ENCODE data around the gene SPHK2.
"Not testable (repeated sequence)": the region's sequence is repeated elsewhere in the genome, so short reads cannot be mapped to it uniquely, and the experiment has no call there.

SPHK2 gene

DNA sequence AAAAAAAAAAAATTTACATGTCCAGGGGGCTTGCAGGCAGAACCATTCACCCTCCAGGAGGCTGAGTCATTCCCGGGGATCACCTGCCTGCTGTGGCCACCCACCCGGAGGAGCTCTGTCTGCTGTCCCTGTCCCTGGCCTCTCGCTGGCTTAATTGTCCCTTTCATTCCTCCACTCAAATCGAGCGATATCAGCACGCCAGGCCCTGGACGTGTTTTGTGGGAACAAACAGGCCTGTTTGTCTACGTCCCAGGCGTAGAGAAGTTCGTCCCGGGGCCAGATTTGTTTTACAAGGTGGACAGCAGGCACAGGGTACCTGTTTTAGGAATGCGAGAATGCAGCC lies 46.2 kb upstream of the SPHK2 start:
- Histone ChIP-seq H3K36me3 (ENCODE audit: insufficient read depth, low read length) (no peaks in the 10 kb centered on the region), H4K20me1 (ENCODE audit: insufficient read depth, low read length) (no peaks in the 10 kb centered on the region), H3K27ac (ENCODE audit: low read length) (no peak overlapping the region), H3K27me3 (ENCODE audit: insufficient read depth, low read length, poor library complexity) (peaks cover 2% of the 10 kb centered on the region), H3K4me2 (ENCODE audit: insufficient read depth, low read length) (no peak overlapping the region), H2AFZ (ENCODE audit: low read depth, low read length) (no peak overlapping the region), H3K4me3 (ENCODE audit: low read depth in 1 of 2, low read length in 2 of 2) (no peak overlapping the region), H3K4me1 (ENCODE audit: insufficient read depth, low read length) (no peaks in the 10 kb centered on the region), H3K79me2 (ENCODE audit: insufficient read depth, low read length) (no peaks in the 10 kb centered on the region), H3K9ac (ENCODE audit: low read depth, low read length) (no peak overlapping the region), H3K9me3 (ENCODE audit: insufficient read depth, low read length, severe bottlenecking) (no peaks in the 10 kb centered on the region)
- ATAC-seq (ENCODE audit: insufficient read depth, low read depth) (no peak), DNase-seq (no peak)
- TF ChIP-seq EZH2 (IDR thresholded peaks at IDR 0.05; ENCODE audit: borderline replicate concordance, low read depth, low read length, severe bottlenecking), result no peak
- TF ChIP-seq, protein P1, sequence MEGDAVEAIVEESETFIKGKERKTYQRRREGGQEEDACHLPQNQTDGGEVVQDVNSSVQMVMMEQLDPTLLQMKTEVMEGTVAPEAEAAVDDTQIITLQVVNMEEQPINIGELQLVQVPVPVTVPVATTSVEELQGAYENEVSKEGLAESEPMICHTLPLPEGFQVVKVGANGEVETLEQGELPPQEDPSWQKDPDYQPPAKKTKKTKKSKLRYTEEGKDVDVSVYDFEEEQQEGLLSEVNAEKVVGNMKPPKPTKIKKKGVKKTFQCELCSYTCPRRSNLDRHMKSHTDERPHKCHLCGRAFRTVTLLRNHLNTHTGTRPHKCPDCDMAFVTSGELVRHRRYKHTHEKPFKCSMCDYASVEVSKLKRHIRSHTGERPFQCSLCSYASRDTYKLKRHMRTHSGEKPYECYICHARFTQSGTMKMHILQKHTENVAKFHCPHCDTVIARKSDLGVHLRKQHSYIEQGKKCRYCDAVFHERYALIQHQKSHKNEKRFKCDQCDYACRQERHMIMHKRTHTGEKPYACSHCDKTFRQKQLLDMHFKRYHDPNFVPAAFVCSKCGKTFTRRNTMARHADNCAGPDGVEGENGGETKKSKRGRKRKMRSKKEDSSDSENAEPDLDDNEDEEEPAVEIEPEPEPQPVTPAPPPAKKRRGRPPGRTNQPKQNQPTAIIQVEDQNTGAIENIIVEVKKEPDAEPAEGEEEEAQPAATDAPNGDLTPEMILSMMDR (IDR thresholded peaks at IDR 0.05; ENCODE audit: borderline replicate concordance, extremely low read depth, low read length, poor library complexity, severe bottlenecking), result no peak

DNA sequence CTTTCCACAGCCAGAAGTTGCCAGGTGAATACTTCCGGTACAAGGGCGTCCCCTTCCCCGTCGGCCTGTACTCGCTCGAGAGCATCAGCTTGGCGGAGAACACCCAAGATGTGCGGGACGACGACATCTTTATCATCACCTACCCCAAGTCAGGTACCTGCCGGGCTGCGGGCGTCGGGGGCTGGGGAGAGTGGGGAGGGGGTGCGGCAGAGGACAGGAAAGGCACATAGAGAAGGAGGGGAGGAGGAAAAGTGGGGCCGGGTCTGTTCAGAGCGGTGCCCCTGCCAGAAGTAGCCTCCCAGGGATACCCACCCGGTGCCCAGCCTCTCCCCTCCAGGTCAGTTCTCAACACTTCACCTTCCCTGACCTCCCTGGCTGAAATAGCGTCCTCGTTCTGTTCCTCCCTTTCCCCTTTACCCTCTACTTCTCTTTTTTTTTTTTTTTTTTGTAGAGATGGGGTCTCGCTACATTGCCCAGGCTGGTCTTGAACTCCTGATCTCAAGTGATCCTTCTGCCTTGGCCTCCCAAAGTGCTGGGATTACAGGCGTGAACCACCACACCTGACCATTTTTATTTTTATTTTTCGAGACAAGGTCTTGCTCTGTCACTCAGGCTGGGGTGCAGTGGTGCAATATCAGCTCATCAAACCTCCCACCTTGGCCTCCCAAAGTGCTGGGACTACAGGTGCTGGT lies 43.2 kb upstream of the SPHK2 start:
- no peak overlapping the region for H3K27ac ChIP-seq (ENCODE audit: low read length)
- H3K4me1 ChIP-seq (ENCODE audit: insufficient read depth, low read length), result no peaks in the 10 kb centered on the region

GRCh38 chr19:48577908-48578307 lies 41.4 kb upstream of the SPHK2 start:
- H3K9me3 ChIP-seq (ENCODE audit: insufficient read depth, low read length, severe bottlenecking); DNase-seq; H3K4me2 ChIP-seq (ENCODE audit: insufficient read depth, low read length); H3K36me3 ChIP-seq (ENCODE audit: insufficient read depth, low read length); H3K4me1 ChIP-seq (ENCODE audit: insufficient read depth, low read length); H3K27ac ChIP-seq (ENCODE audit: low read length); H4K20me1 ChIP-seq (ENCODE audit: insufficient read depth, low read length); ATAC-seq (ENCODE audit: insufficient read depth, low read depth); H3K4me3 ChIP-seq (ENCODE audit: low read depth in 1 of 2, low read length in 2 of 2); H3K79me2 ChIP-seq (ENCODE audit: insufficient read depth, low read length); H3K27me3 ChIP-seq (ENCODE audit: insufficient read depth, low read length, poor library complexity); H2AFZ ChIP-seq (ENCODE audit: low read depth, low read length); H3K9ac ChIP-seq (ENCODE audit: low read depth, low read length): not testable (repeated sequence)

More for the DNA sequence above, 43.2 kb upstream of the SPHK2 start:
- ATAC-seq (ENCODE audit: insufficient read depth, low read depth), result no peak
- Histone ChIP-seq H2AFZ (ENCODE audit: low read depth, low read length) (no peak overlapping the region), H3K36me3 (ENCODE audit: insufficient read depth, low read length) (no peaks in the 10 kb centered on the region), H3K79me2 (ENCODE audit: insufficient read depth, low read length) (no peaks in the 10 kb centered on the region), H3K4me2 (ENCODE audit: insufficient read depth, low read length) (no peak overlapping the region), H3K27me3 (ENCODE audit: insufficient read depth, low read length, poor library complexity) (peaks cover 2% of the 10 kb centered on the region), H4K20me1 (ENCODE audit: insufficient read depth, low read length) (no peaks in the 10 kb centered on the region), H3K9ac (ENCODE audit: low read depth, low read length) (no peak overlapping the region), H3K9me3 (ENCODE audit: insufficient read depth, low read length, severe bottlenecking) (no peaks in the 10 kb centered on the region), H3K4me3 (ENCODE audit: low read depth in 1 of 2, low read length in 2 of 2) (no peak overlapping the region)
- DNase-seq, result no peak
- TF ChIP-seq, protein P1 (IDR thresholded peaks at IDR 0.05; ENCODE audit: borderline replicate concordance, extremely low read depth, low read length, poor library complexity, severe bottlenecking), result no peak
- no peak for TF ChIP-seq EZH2 (IDR thresholded peaks at IDR 0.05; ENCODE audit: borderline replicate concordance, low read depth, low read length, severe bottlenecking)

DNA sequence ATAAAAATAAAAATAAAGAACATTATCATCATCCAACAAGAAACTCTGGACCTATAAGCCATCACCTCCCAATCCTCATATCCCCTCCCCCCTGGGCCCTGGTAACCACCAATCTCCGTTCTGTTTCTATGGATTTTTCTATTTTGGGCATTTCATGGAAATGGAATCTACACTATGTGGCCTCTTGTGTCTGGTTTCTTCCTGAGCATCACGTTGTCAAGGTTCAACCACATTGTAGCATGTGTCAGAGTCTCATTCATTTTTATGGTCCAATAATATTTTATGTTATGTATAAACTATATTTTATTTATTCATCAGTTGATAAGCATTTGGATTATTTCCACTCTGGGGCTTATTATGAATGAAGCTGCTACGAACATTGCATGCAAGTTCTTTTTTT lies 40.4 kb upstream of the SPHK2 start:
- ATAC-seq (ENCODE audit: insufficient read depth, low read depth) (no peak), DNase-seq (no peak)
- no peak overlapping the region for H3K27ac ChIP-seq (ENCODE audit: low read length)
- no peaks in the 10 kb centered on the region for H3K27me3 ChIP-seq (ENCODE audit: insufficient read depth, low read length, poor library complexity)
- H4K20me1 ChIP-seq (ENCODE audit: insufficient read depth, low read length), result no peaks in the 10 kb centered on the region
- H2AFZ ChIP-seq (ENCODE audit: low read depth, low read length), result no peak overlapping the region
- peaks cover under 1% of the 10 kb centered on the region; the same call in 1 of the 2 replicates for H3K4me1 ChIP-seq (ENCODE audit: insufficient read depth, low read length)
- no peaks in the 10 kb centered on the region for H3K79me2 ChIP-seq (ENCODE audit: insufficient read depth, low read length)
- no peak overlapping the region for H3K4me3 ChIP-seq (ENCODE audit: low read depth in 1 of 2, low read length in 2 of 2)
- no peak for TF ChIP-seq EZH2 (IDR thresholded peaks at IDR 0.05; ENCODE audit: borderline replicate concordance, low read depth, low read length, severe bottlenecking)
- TF ChIP-seq, protein P1 (IDR thresholded peaks at IDR 0.05; ENCODE audit: borderline replicate concordance, extremely low read depth, low read length, poor library complexity, severe bottlenecking), result no peak
- H3K9ac ChIP-seq (ENCODE audit: low read depth, low read length), result no peak overlapping the region
- no peaks in the 10 kb centered on the region for H3K9me3 ChIP-seq (ENCODE audit: insufficient read depth, low read length, severe bottlenecking)
- H3K36me3 ChIP-seq (ENCODE audit: insufficient read depth, low read length), result no peaks in the 10 kb centered on the region
- no peak overlapping the region for H3K4me2 ChIP-seq (ENCODE audit: insufficient read depth, low read length)

Measured in DND-41 (cell line).